Progenitor cell of endocrine pancreas (in vitro differentiated cells): ENCODE results near the gene INAFM1. TPM values are rescaled to one million over a fixed set of nuclear protein-coding genes. Genes with fewer than 3 reads are reported as not detected.

ENCODE experiments used
- DNase-seq: peaks from one replicate; pipeline ENCODE4 v3.0.0; 2021; ENCODE audit warnings: low spot score; ENCODE audit not compliant: unreplicated experiment
- H3K27ac Mint-ChIP-seq: 2 replicates; pipeline ENCODE4 v1.8.0; 2021; ENCODE audit warnings: mild to moderate bottlenecking, moderate library complexity, mixed read lengths
- H3K27me3 Mint-ChIP-seq: 2 replicates; pipeline ENCODE4 v1.8.0; 2021; ENCODE audit warnings: mixed read lengths
- H3K36me3 Mint-ChIP-seq: 2 replicates; pipeline ENCODE4 v1.8.0; 2022; ENCODE audit warnings: mixed read lengths; ENCODE audit not compliant: insufficient read depth
- H3K4me1 Mint-ChIP-seq: 2 replicates; pipeline ENCODE4 v1.8.0; 2021; ENCODE audit warnings: low read depth, mixed read lengths
- H3K4me3 Mint-ChIP-seq: 2 replicates; pipeline ENCODE4 v1.8.0; 2021; ENCODE audit warnings: low read depth, mild to moderate bottlenecking, moderate library complexity, mixed read lengths
- H3K9me3 Mint-ChIP-seq: 2 replicates; pipeline ENCODE4 v1.8.0; 2021; ENCODE audit warnings: low read depth, mixed read lengths
- microRNA-seq: library from miRNA; unstranded; fragments of <30 nt; microRNA quantifications from one replicate; pipeline ENCODE4 v1.1.0, GENCODE V29; 2020; ENCODE audit warnings: borderline number of aligned reads; ENCODE audit not compliant: unreplicated experiment
- total RNA-seq: library from RNA; stranded (reverse); gene quantifications from 2 replicates; pipeline ENCODE4 v1.2.1, GENCODE V29; 2021
- TF ChIP-seq, protein P1 (sequence below): fragments of 200-600 bp; sonication (generic); IDR thresholded peaks from one replicate; pipeline ENCODE4 v1.5.0; 2021; ENCODE audit warnings: antibody characterized with exemption, mild to moderate bottlenecking; ENCODE audit not compliant: unreplicated experiment

Gene INAFM1
- total RNA-seq, 1 donor from 2014 or later = 11.8 TPM

DNA sequence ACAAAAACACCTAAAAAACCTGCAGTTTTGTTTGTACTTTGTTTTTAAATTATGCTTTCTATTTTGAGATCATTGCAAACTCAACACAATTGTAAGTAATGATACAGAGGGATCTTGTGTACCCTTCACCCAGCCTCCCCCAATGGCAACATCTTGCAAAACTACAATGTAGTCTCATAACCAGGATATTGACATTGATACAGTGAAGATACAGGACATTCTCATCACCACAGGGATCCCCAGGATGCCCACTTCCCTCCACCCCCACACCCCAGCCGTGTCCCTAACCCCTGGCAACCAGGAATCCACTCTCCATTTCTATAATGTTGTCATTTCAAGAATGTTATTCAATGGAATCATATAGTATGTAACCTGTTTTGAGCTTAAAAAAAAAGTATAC, 46.9 kb downstream of the INAFM1 start:
- TF ChIP-seq, protein P1, sequence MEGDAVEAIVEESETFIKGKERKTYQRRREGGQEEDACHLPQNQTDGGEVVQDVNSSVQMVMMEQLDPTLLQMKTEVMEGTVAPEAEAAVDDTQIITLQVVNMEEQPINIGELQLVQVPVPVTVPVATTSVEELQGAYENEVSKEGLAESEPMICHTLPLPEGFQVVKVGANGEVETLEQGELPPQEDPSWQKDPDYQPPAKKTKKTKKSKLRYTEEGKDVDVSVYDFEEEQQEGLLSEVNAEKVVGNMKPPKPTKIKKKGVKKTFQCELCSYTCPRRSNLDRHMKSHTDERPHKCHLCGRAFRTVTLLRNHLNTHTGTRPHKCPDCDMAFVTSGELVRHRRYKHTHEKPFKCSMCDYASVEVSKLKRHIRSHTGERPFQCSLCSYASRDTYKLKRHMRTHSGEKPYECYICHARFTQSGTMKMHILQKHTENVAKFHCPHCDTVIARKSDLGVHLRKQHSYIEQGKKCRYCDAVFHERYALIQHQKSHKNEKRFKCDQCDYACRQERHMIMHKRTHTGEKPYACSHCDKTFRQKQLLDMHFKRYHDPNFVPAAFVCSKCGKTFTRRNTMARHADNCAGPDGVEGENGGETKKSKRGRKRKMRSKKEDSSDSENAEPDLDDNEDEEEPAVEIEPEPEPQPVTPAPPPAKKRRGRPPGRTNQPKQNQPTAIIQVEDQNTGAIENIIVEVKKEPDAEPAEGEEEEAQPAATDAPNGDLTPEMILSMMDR = no peak
- Mint-ChIP-seq H3K27ac (no peak overlapping the region), H3K4me1 (no peaks in the 10 kb centered on the region), H3K4me3 (no peak overlapping the region), H3K27me3 (peaks cover 12% of the 10 kb centered on the region), H3K36me3 (no peaks in the 10 kb centered on the region), H3K9me3 (no peaks in the 10 kb centered on the region)
- no peak for DNase-seq

DNA sequence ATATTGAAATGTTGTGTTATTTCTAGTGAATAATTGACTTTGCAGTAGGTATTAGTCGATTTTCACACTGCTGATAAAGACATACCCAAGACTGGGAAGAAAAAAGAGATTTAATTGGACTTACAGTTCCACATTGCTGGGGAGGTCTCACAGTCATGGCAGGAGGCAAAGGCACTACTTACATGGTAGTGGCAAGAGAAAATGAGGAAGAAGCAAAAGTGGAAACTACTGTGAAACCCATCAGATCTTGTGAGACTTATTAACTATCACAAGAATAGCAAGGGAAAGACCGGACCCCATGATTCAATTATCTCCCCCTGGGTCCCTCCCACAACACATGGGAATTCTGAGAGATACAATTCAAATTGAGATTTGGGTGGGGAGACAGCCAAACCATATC, 47.4 kb downstream of the INAFM1 start:
- Mint-ChIP-seq H3K9me3 (no peaks in the 10 kb centered on the region), H3K27ac (no peak overlapping the region), H3K4me1 (no peaks in the 10 kb centered on the region), H3K36me3 (no peaks in the 10 kb centered on the region), H3K4me3 (no peak overlapping the region), H3K27me3 (peaks cover 12% of the 10 kb centered on the region)
- TF ChIP-seq, protein P1 = no peak
- no peak for DNase-seq

DNA sequence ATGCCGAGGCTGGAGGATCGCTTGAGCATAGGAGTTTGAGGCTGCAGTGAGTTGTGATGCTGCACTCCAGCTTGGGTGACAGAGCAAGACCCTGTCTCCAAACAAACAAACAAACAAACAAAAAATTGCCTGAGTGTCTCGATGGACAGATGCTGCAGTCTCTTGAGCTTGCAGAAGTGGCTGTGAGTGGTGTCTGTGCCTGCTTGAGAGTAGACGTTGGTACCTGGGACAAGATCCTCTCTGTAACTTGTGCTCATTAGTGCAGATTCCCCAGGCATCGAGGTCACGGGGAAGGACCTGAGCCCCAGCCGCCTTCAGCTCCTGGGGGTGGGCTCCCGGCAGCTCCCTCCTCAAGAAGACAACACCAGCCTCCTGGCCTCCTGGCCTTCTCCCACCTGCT, 48.7 kb downstream of the INAFM1 start:
- TF ChIP-seq, protein P1 = no peak
- Mint-ChIP-seq H3K36me3 (no peaks in the 10 kb centered on the region), H3K4me1 (no peaks in the 10 kb centered on the region), H3K4me3 (no peak overlapping the region), H3K27me3 (peaks cover 12% of the 10 kb centered on the region), H3K27ac (no peak overlapping the region), H3K9me3 (no peaks in the 10 kb centered on the region)
- no peak for DNase-seq

DNA sequence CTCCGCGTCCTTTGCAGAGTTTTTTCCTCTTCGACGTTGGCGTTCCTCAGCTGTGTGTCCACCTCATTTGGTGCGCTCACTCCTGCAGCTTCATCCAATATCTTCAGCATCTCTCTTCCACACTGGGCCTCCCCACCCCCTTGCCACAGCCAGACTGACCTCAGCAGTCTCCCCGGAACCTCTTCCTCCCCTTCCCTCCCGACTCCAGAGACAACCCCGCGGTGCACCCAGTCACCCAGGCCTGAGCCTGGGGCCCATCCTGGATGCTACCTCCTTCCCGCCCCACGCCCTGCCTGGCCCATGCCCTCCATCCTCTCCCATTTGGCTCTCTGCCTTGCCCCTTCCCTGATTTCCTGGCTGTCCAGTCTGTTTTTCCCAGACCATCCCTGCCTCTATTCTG, 49.2 kb downstream of the INAFM1 start:
- Mint-ChIP-seq H3K27me3 (peaks cover 12% of the 10 kb centered on the region), H3K36me3 (no peaks in the 10 kb centered on the region), H3K27ac (no peak overlapping the region), H3K9me3 (no peaks in the 10 kb centered on the region), H3K4me3 (no peak overlapping the region), H3K4me1 (no peaks in the 10 kb centered on the region)
- DNase-seq = no peak
- TF ChIP-seq, protein P1 = no peak

DNA sequence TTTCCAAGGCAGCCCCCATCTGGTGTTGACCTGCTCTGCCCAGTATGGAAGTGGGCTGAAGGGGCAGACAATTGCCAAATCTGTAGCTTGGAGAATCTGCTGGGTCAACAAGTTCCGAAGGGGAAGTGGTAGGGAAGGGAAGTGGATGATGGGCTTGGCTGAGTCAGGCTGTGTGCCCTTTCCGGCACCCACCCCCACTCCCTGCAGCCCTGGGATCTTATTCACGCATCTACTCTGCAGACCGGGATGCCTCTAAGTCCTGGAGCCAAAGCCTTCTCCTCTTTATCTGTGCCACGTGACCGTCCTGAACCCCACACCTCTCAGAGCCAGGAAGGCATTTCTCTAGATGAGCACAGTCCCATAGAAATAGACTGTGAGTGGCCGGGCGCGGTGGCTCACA, 49.8 kb downstream of the INAFM1 start:
- H3K27me3 Mint-ChIP-seq = peaks cover 12% of the 10 kb centered on the region
- no peak for DNase-seq
- H3K9me3 Mint-ChIP-seq = no peaks in the 10 kb centered on the region
- no peak overlapping the region for H3K4me3 Mint-ChIP-seq
- no peaks in the 10 kb centered on the region for H3K36me3 Mint-ChIP-seq
- H3K4me1 Mint-ChIP-seq = no peaks in the 10 kb centered on the region
- TF ChIP-seq, protein P1 = no peak
- H3K27ac Mint-ChIP-seq = no peak overlapping the region

Small RNAs within 50 kb of the gene (microRNA-seq; reads per million reads assigned to microRNA genes)
- gene MIR3190 (not detected), gene MIR3191 (not detected)

Other genes with a start within 250 kb of the INAFM1 start
- gene TMEM160, start 226.3 kb upstream of the INAFM1 start, total RNA-seq = 33.6 and 35.4 TPM in 2 replicates
- 90.6 and 94.7 TPM in 2 replicates for gene ZC3H4, start 161.1 kb upstream of the INAFM1 start, total RNA-seq
- 172 and 173 TPM in 2 replicates for gene SAE1, start 144.1 kb upstream of the INAFM1 start, total RNA-seq
- 18.3 and 23.5 TPM in 2 replicates for gene BBC3, start 43.7 kb upstream of the INAFM1 start, total RNA-seq
- 34.4 and 36.1 TPM in 2 replicates for gene CCDC9, start 18.4 kb upstream of the INAFM1 start, total RNA-seq
- gene C5AR1, start 35.0 kb downstream of the INAFM1 start, total RNA-seq = 2.4 and 2.9 TPM in 2 replicates
- gene C5AR2, start 57.3 kb downstream of the INAFM1 start, total RNA-seq = not detected in 2 replicates
- 37.7 and 42.1 TPM in 2 replicates for gene DHX34, start 74.4 kb downstream of the INAFM1 start, total RNA-seq
- gene MEIS3, start 144.6 kb downstream of the INAFM1 start, total RNA-seq = 25.5 and 30.8 TPM in 2 replicates
- 1.2 and 1.4 TPM in 2 replicates for gene SLC8A2, start 197.0 kb downstream of the INAFM1 start, total RNA-seq
- 29.9 and 30.5 TPM in 2 replicates for gene KPTN, start 209.3 kb downstream of the INAFM1 start, total RNA-seq
- 77.8 and 80.0 TPM in 2 replicates for gene NAPA, start 240.2 kb downstream of the INAFM1 start, total RNA-seq